Endothelial cell of umbilical vein (primary cell): ENCODE measurements around the gene TNKS2. TPM values are rescaled to one million over a fixed set of nuclear protein-coding genes. Genes with fewer than 3 reads are reported as not detected.

Experiments used
- BruUV-seq: library from RNA; stranded (reverse); fragments of 400-500 nt; replicated peaks from 2 replicates; lab custom pipeline; 2021; lab: Mats Ljungman, UMichigan
- CTCF ChIA-PET: fragments of 300-600, 350-600 bp; sonication (Branson Sonifier 250); formaldehyde crosslinking; loops from one replicate; lab custom pipeline; 2021; ENCODE audit warnings: antibody characterized with exemption, inconsistent platforms; lab: Charles Lee
- POLR2A ChIA-PET: fragments of 300-600, 350-600 bp; sonication (Branson Sonifier 250); formaldehyde crosslinking; loops from one replicate; lab custom pipeline; 2021; ENCODE audit warnings: antibody characterized with exemption, inconsistent platforms; lab: Charles Lee
- DNase-seq: peaks from one replicate; pipeline ENCODE4 v3.0.0-alpha.2; 2011; ENCODE audit warnings: low read depth, low spot score
- FAIRE-seq: peaks from 2 replicates; lab custom pipeline; 2011; peaks lifted over from hg19 to GRCh38; lab: Jason Lieb, UNC
- H2AFZ ChIP-seq: 2 replicates; pipeline ENCODE4 v1.6.0; 2012; ENCODE audit warnings: low read depth, low read length, control low read depth, inconsistent platforms
- H3K27ac ChIP-seq: 2 replicates; pipeline ENCODE4 v1.5.1; 2011; ENCODE audit warnings: low read depth, mild to moderate bottlenecking, control low read depth, low read length, moderate library complexity; ENCODE audit not compliant: insufficient read depth
- H3K27me3 ChIP-seq, 2 experiments: 2 replicates each; pipeline versions ENCODE4 v1.6.0 to v1.6.1; 2011; ENCODE audit warnings: low read length in 2 of 2, mixed read lengths in 1 of 2; ENCODE audit not compliant: control insufficient read depth in 2 of 2, insufficient read depth in 2 of 2
- H3K36me3 ChIP-seq, 2 experiments: 2 replicates in 1 of 2; 3 replicates in 1 of 2; pipeline ENCODE4 v1.5.1; 2011; ENCODE audit warnings: low read length in 2 of 2, mild to moderate bottlenecking in 1 of 2, moderate library complexity in 1 of 2; ENCODE audit not compliant: control insufficient read depth in 2 of 2, insufficient read depth in 2 of 2; ENCODE audit errors: extremely low read depth in 1 of 2
- H3K4me1 ChIP-seq: 3 replicates; pipeline ENCODE4 v1.5.1; 2011; ENCODE audit warnings: mild to moderate bottlenecking, low read length; ENCODE audit not compliant: control insufficient read depth, insufficient read depth; ENCODE audit errors: extremely low read depth
- H3K4me2 ChIP-seq: 2 replicates; pipeline ENCODE4 v1.6.1; 2011; ENCODE audit warnings: low read length, control low read depth, mixed read lengths; ENCODE audit not compliant: insufficient read depth
- H3K4me3 ChIP-seq, 3 experiments: fragments of 200-600 bp in 1 of 3; sonication (generic), shearing (Covaris generic) in 1 of 3; replicated peaks in 1 of 3; 2 replicates each; pipeline ENCODE4 v1.5.1; 2011 to 2016; ENCODE audit warnings: control low read depth in 3 of 3, low read length in 3 of 3, mild to moderate bottlenecking in 2 of 3, inconsistent platforms in 1 of 3, low read depth in 1 of 3, moderate library complexity in 1 of 3; ENCODE audit not compliant: insufficient read depth in 1 of 3
- H3K79me2 ChIP-seq: 2 replicates; pipeline ENCODE4 v1.6.0; 2012; ENCODE audit warnings: low read length, inconsistent platforms; ENCODE audit not compliant: control insufficient read depth, insufficient read depth
- H3K9ac ChIP-seq: replicated peaks from 2 replicates; pipeline ENCODE3; 2011; ENCODE audit warnings: low read length, control low read depth; ENCODE audit not compliant: insufficient read depth; ENCODE audit errors: extremely low read depth
- H3K9me1 ChIP-seq: replicated peaks from 3 replicates; pipeline ENCODE4 v1.6.0; 2011; ENCODE audit warnings: mild to moderate bottlenecking, low read length; ENCODE audit not compliant: control insufficient read depth, insufficient read depth; ENCODE audit errors: extremely low read depth
- H3K9me3 ChIP-seq: replicated peaks from 2 replicates; pipeline ENCODE4 v1.5.1; 2012; ENCODE audit warnings: low read length, inconsistent platforms; ENCODE audit not compliant: control insufficient read depth, insufficient read depth
- H4K20me1 ChIP-seq: replicated peaks from 2 replicates; pipeline ENCODE3; 2011; ENCODE audit warnings: mild to moderate bottlenecking, low read length; ENCODE audit not compliant: control insufficient read depth, insufficient read depth; ENCODE audit errors: extremely low read depth
- CTCF ChIP-seq, 2 donors: IDR thresholded peaks; 1 replicate in 1 of 2; 2 replicates in 1 of 2; pipeline ENCODE4 v1.5.1; 2011; ENCODE audit warnings: low read length in 2 of 2, mild to moderate bottlenecking in 2 of 2, moderate library complexity in 2 of 2, control low read depth in 1 of 2, inconsistent platforms in 1 of 2, low read depth in 1 of 2; ENCODE audit not compliant: insufficient read depth in 1 of 2; ENCODE audit errors: extremely low read depth in 1 of 2
- EZH2 ChIP-seq: IDR thresholded peaks from 2 replicates; pipeline ENCODE4 v1.6.1; 2012; ENCODE audit warnings: borderline replicate concordance, low read depth, mild to moderate bottlenecking, moderate library complexity, low read length, inconsistent platforms; ENCODE audit not compliant: severe bottlenecking
- FOS ChIP-seq: IDR thresholded peaks from 2 replicates; pipeline ENCODE4 v1.6.1; 2011; ENCODE audit warnings: mild to moderate bottlenecking, low read length, moderate library complexity, borderline replicate concordance; ENCODE audit not compliant: insufficient read depth
- GATA2 ChIP-seq: IDR thresholded peaks from 2 replicates; pipeline ENCODE4 v1.7.0; 2011; ENCODE audit warnings: low read depth, mild to moderate bottlenecking, moderate library complexity, mixed read lengths, low read length; ENCODE audit not compliant: insufficient read length, insufficient read depth
- JUN ChIP-seq: IDR thresholded peaks from 2 replicates; pipeline ENCODE4 v1.6.1; 2011; ENCODE audit warnings: borderline replicate concordance, low read depth; ENCODE audit not compliant: insufficient read length, insufficient read depth
- MAX ChIP-seq: IDR thresholded peaks from 2 replicates; pipeline ENCODE4 v1.6.1; 2011; ENCODE audit not compliant: insufficient read depth, insufficient read length
- MYC ChIP-seq: IDR thresholded peaks from one replicate; pipeline ENCODE4 v1.6.1; 2011; ENCODE audit warnings: mild to moderate bottlenecking, low read depth, low read length
- POLR2A ChIP-seq: IDR thresholded peaks from 2 replicates; pipeline ENCODE4 v1.6.1; 2012; ENCODE audit warnings: low read depth, mild to moderate bottlenecking, control low read depth, low read length
- POLR2AphosphoS5 ChIP-seq: IDR thresholded peaks from 2 replicates; pipeline ENCODE4 v1.6.1; 2012; ENCODE audit warnings: low read depth, mild to moderate bottlenecking, control low read depth, low read length, moderate library complexity; ENCODE audit not compliant: insufficient read depth
- dilution Hi-C: fragments of 300-500 bp; cut with MboI; formaldehyde crosslinking; loops from one replicate; pipeline ENCODE4 v1.15.0; 2019; ENCODE audit warnings: low sequenced_read_pairs; ENCODE audit not compliant: extremely low pct_ligation_motif_present
- intact Hi-C: fragments of 100-400 bp; cut with micrococcal nuclease; formaldehyde crosslinking; loops from one replicate; pipeline ENCODE4 v1.10.0; 2022
- polyA plus RNA-seq, 4 experiments: library from polyadenylated mRNA; depleted of rRNA in 3 of 4; stranded (reverse) in 3 of 4; unstranded in 1 of 4; fragments of >200 nt; gene quantifications; 2 replicates each; pipeline versions ENCODE4 v1.2.1 to v1.2.3, GENCODE V29; 2011 to 2012; ENCODE audit warnings: missing spikeins in 1 of 4
- total RNA-seq: library from RNA; stranded (reverse); gene quantifications from 2 replicates; pipeline ENCODE4 v1.2.3, GENCODE V29; 2021

The TNKS2 gene
- total and polyA plus RNA-seq, 2 donors (not counting 3 experiments of a cell fraction or from before 2014, with no cell fraction given): 13.6 to 34.0 TPM

GRCh38 chr10:91820144-91820543, 21.9 kb downstream of the TNKS2 start:
- BruUV-seq: no TSS peak
- Histone ChIP-seq H3K4me2 (no peak overlapping the region), H3K9ac (no peak overlapping the region), H3K4me3 (no peak overlapping the region), H2AFZ (no peak overlapping the region), H3K27ac (no peak overlapping the region), H3K27me3 (no peaks in the 10 kb centered on the region), H3K9me1 (no peaks in the 10 kb centered on the region), H3K4me1 (no peaks in the 10 kb centered on the region), H3K36me3 (peaks cover 21 to 36% of the 10 kb centered on the region in 2 experiments), H4K20me1 (no peaks in the 10 kb centered on the region), H3K79me2 (no peaks in the 10 kb centered on the region), H3K9me3 (no peaks in the 10 kb centered on the region)
- intact Hi-C loops: no loop called here
- FAIRE-seq: no peak
- CTCF ChIA-PET: no interaction called here
- dilution Hi-C loops: no loop called here
- DNase-seq: no peak
- POLR2A ChIA-PET: no interaction called here
- TF ChIP-seq CTCF (IDR thresholded peaks at IDR 0.05; ENCODE audit: extremely low read depth in 1 of 2, insufficient read depth in 1 of 2, low read depth in 1 of 2, low read length in 2 of 2) (no peak), EZH2 (no peak), GATA2 (no peak), MAX (no peak), FOS (no peak), POLR2AphosphoS5 (no peak), JUN (no peak), POLR2A (no peak), MYC (no peak)
